Stimulated activated CD8-positive, alpha-beta memory T cell treated with anti-CD3 and anti-CD28 coated beads, Interleukin-15, amount 100 ng/mL, for 48 hours (primary cell): ENCODE data around the gene MARCKSL1.
"Not testable (repeated sequence)": the region's sequence is repeated elsewhere in the genome, so short reads cannot be mapped to it uniquely, and the experiment has no call there.

Experiments
- DNase-seq, 2 donors: peaks; one replicate each; pipeline ENCODE4 v3.0.0-alpha.2; 2020; ENCODE audit warnings: low read depth in 2 of 2

MARCKSL1 gene

DNA sequence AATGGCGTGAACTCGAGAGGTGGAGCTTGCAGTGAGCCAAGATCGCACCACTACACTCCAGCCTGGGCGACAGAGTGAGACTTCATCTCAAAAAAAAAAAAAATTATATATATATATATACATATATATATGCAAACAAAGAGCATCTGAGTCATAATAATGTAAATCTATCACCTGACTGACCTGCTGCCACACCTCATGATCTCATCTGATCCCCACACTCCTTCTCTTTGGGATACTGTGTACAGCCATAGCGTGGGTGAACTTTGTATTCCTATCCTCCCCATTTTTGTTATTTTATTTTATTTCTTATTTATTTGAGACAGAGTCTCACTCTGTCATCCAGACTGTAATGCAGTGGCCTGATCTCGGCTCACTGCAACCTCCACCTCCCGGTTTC is 46.8 kb downstream of the MARCKSL1 start:
- DNase-seq: no peak

DNA sequence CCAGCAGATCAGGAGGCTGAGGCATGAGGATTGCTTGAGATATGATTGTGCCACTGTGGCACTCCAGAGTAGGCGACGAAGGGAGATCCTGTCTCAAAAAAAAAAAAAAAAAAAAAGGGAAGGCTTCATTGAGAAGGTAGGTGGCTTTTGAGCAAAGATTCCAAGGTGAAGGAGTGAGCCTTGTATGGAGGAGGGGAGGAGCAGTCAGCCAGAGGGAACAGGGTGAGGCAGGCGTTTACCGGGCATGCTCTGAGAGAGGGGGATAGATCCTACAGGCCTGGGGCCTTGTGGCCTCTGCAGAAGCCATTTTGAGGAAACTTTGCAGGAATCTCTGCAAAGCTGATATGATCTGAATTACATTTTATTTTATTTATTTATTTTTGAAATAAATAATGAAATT is 49.3 kb downstream of the MARCKSL1 start:
- DNase-seq: no peak

DNA sequence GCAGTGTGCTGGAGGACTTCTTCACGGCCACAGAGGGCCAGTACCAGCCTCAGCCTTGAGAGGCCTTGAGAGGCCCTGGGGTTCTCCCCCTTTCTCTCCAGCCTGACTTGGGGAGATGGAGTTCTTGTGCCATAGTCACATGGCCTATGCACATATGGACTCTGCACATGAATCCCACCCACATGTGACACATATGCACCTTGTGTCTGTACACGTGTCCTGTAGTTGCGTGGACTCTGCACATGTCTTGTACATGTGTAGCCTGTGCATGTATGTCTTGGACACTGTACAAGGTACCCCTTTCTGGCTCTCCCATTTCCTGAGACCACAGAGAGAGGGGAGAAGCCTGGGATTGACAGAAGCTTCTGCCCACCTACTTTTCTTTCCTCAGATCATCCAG is 50.4 kb downstream of the MARCKSL1 start:
- no peak for DNase-seq

DNA sequence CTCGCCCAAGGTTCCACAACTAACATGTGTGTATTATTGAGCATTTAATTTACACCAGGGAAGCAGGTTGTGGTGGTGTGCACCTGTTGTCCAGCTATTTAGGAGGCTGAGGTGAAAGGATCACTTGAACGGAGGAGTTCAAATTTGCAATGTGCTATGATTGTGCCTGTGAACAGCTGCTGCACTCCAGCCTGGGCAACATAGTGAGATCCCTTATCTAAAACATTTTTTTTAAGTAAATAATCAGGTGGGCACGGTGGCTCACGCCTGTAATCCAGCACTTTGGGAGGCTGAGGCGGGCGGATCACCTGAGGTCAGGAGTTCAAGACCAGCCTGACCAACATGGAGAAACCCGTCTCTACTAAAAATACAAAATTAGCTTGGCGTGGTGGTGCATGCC is 51.3 kb downstream of the MARCKSL1 start:
- not testable (repeated sequence) for DNase-seq
